Fibroblast of mammary gland (primary cell): ENCODE measurements around the gene HIVEP3.

Experiments
- DNase-seq: peaks from one replicate; pipeline ENCODE4 v3.0.0-alpha.2; 2010; ENCODE audit warnings: low read depth
- H3K4me3 ChIP-seq: 2 replicates; pipeline ENCODE4 v1.5.1; 2011; ENCODE audit warnings: low read depth, mild to moderate bottlenecking, low read length, moderate library complexity; ENCODE audit not compliant: control insufficient read depth
- TF ChIP-seq, protein P1 (sequence below): conservative IDR thresholded peaks from 2 replicates; pipeline ENCODE4 v1.5.1; 2011; ENCODE audit warnings: low read depth, low read length, inconsistent platforms; ENCODE audit not compliant: control insufficient read depth, insufficient read depth

Gene HIVEP3

DNA sequence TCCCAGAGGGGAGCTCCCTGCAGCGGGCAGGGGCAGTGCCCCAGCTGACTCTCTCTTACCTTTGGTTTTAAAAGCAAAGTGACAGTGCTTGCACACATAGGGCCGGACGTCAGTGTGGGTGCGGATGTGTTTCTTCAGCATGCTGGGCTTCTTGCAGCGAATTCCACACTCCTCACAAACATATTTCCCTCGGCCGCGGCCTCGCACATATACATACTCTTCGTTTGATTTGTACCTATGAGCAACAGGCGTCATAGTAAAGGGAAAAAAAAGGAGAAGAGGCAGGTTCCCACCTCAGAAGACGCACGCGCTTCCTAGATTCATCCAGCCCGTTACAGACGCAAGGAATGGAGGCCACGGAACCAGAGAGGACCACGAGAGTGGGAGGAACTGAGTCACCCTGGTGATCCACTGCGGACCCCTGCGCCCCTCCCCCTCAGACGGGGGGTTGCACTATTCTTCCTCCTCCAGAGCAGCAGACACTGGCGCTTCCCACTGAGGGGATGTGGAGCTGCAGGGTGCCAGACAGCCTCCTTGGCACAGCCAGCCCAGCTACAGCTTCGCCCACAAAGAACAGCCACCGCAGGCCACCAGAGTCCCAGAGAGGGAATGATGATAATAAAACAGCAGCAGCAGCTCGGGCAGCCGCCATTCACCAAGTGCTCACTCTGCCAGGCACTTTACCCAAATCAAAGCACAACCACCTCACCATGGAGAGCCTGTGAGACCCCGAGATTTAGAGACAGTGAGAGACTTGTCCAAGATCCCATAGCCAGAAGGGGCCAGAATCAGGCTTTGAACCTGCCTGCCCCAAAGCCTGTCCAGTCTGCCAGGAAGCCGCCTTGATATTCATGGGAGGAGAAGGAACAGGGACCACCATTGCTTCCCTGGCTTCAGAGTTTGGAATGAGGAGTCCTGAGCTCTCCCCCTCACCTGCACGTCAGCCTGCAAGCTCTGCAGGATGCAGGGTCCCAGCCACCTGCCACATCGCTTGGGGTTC, 393.7 kb downstream of the HIVEP3 start:
- H3K4me3 ChIP-seq = no peak overlapping the region
- TF ChIP-seq, protein P1, sequence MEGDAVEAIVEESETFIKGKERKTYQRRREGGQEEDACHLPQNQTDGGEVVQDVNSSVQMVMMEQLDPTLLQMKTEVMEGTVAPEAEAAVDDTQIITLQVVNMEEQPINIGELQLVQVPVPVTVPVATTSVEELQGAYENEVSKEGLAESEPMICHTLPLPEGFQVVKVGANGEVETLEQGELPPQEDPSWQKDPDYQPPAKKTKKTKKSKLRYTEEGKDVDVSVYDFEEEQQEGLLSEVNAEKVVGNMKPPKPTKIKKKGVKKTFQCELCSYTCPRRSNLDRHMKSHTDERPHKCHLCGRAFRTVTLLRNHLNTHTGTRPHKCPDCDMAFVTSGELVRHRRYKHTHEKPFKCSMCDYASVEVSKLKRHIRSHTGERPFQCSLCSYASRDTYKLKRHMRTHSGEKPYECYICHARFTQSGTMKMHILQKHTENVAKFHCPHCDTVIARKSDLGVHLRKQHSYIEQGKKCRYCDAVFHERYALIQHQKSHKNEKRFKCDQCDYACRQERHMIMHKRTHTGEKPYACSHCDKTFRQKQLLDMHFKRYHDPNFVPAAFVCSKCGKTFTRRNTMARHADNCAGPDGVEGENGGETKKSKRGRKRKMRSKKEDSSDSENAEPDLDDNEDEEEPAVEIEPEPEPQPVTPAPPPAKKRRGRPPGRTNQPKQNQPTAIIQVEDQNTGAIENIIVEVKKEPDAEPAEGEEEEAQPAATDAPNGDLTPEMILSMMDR = no peak
- DNase-seq = no peak

DNA sequence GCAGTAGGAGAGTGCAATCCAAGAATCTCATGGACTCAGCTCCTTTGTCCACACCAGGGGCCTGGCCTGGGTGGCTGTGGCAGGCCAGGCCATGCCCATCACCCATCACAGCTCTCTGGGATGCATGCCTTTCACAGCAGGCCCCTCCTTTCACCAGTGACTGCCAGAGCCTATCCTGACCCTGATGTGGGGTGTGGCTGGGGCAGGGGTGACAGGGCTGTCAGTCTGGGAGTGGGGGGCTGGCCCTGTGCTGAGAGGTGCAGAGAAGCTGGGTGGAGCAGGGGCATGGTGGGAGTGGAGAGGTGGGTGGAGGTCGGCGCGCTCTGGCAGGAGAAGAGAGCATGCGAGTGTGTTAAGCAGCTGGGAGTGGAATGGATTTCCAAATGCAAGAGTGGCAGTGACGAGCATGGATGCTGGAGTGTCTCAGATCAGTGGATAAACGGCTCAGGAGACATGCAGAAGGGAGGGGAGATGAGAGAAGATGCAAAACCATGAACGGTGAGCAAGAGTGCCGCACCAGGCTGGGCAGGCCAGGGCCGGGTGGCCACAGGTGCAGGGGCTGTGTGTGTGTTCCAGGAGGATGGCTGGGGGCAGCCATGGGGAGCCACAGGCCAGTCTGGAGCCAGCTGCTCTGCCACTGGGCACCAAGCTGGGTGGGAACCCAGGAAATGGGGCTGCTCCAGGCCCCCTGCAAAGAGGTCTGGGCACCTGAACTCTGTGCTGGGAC, 394.6 kb downstream of the HIVEP3 start:
- H3K4me3 ChIP-seq = no peak overlapping the region
- DNase-seq = no peak
- TF ChIP-seq, protein P1 = no peak

DNA sequence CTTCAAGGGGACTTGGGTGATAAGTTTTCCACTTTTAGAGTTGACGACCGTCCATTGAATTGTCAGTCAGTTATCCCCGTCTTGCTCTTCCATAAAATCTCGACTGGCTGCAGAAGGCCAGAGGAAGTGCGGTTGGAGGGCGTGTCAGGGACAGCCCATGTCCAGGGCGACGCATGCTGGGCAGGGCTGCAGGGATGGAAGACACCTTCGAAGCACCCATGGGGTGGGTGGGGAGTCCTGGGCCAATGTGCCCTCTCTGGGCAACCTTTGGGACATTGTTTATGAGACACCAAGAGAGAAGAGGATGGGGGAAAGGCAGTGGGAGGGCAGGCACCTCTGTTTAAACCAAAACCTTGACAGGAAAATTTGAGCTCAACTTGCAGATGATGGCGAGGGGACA, 395.7 kb downstream of the HIVEP3 start:
- DNase-seq = no peak
- no peak overlapping the region for H3K4me3 ChIP-seq
- TF ChIP-seq, protein P1 = no peak

DNA sequence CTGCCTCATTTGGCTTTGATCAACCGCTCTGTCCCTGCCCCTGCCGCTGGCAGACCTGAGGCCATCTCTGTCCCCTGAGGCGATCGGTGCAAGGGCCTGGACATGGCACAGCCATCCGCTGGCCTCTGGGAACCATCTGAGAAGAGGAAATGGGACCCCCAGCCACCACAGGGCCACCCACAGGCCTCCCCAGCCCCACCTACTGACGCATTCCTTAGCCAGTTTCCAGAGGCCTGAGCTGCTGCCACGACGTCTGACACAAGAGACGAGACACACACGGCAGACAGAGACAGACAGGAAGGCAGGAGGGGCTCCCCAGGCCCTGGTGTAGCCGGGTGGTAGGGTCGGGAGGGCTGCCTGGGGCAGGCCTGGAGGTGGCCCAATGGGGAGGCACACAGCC, 397.0 kb downstream of the HIVEP3 start:
- DNase-seq = no peak
- TF ChIP-seq, protein P1 = no peak
- H3K4me3 ChIP-seq = no peak overlapping the region

DNA sequence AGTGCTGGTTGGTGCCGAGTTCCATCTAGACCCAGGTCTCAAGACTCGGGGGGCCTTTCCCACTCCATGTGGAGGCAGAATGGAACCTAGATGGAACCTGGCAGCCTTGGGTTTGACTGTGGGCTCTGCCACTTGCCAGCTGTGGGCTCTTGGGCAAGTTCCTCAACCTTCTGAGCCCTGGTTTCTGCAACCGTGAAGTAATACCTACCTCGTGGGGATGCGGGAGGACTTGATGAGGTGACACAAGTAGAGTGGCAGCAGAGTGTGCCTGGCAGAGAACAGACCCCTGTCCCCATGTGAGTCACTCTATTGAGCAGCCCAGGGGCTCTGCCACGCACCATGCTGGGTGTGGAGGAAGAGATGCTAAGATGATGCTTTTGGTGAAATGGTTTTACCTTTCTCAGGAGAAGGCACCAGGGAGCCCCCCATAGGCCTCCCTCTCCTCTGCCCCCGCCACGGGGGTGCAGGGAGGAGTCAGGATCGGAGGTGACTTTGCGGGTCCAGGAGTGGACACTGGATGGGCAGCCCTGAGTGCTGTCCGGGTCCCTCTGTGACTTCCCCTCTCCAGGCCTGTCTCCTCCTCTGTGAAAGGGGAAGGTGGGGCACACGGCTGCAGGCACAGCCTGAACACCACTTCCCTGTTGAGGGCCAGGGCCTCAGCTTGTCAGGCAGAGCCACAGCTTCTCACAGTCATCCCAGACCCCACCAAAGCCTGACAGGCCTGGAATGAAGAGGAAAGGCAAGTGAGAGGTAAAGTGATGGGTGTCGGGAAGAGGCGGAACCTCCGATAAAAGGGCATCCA, 397.6 kb downstream of the HIVEP3 start:
- H3K4me3 ChIP-seq = no peak overlapping the region
- TF ChIP-seq, protein P1 = no peak
- DNase-seq = no peak

DNA sequence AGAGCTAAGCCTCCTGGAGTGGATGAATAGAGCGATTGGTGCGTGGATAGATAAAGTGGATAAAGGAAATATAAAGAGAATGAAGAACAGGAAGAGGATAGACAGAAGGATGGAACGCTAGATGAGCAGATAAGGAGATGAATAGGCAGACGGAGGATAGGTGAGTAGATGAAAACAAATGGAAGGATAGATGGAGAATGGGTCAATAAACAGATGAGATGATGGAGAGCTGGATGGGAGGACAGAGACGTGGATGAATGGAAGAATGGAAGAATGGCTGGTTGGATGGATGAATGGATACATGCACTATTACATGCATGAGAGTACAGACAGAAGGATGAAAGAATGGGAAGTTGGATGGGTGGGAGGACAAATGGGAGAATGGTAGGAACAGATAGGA, 399.1 kb downstream of the HIVEP3 start:
- no peak for DNase-seq
- H3K4me3 ChIP-seq = no peak overlapping the region
- TF ChIP-seq, protein P1 = no peak
